GM12873 (cell line): ENCODE data around the gene ACOXL.

Experiments
- CTCF ChIP-seq: IDR thresholded peaks from 2 replicates; pipeline ENCODE4 v1.5.1; 2012; ENCODE audit warnings: low read depth, mild to moderate bottlenecking, moderate library complexity, low read length, control low read depth; ENCODE audit not compliant: insufficient read depth; ENCODE audit errors: missing control alignments

Gene ACOXL

GRCh38 chr2:111119822-111120252 lies 387.5 kb downstream of the ACOXL start:
- no peak for TF ChIP-seq CTCF

GRCh38 chr2:111120253-111121027 lies 388.1 kb downstream of the ACOXL start, which contains the start of gene BCL2L11:
Gene BCL2L11, plus strand, starts transcription at chr2:111120914. Its CDS starts 2,832 bp downstream, at chr2:111123746.
- peak; percentile 6 for TF ChIP-seq CTCF

- no peak for TF ChIP-seq CTCF
Observed at GRCh38 chr2:111121028-111121827, 388.9 kb downstream of the ACOXL start.

- TF ChIP-seq CTCF = no peak
Observed at GRCh38 chr2:111121828-111122630, 389.7 kb downstream of the ACOXL start.

- no peak for TF ChIP-seq CTCF
Observed at GRCh38 chr2:111122631-111123421, 390.5 kb downstream of the ACOXL start.

GRCh38 chr2:111123751-111124150 lies 391.4 kb downstream of the ACOXL start:
- no peak for TF ChIP-seq CTCF
